ENCODE results near the gene KCNQ1. TPM values are rescaled to one million over a fixed set of nuclear protein-coding genes. Genes with fewer than 3 reads are reported as not detected.
A peak's percentile ranks its signal among the peaks of the same experiment; 100 is the strongest.

Gene KCNQ1
- total and polyA plus RNA-seq, 7 donors: 0.48 to 3.1 (median 1.1) TPM

GRCh38 chr11:2681408-2682145 lies 236.8 kb downstream of the KCNQ1 start:
- H3K4me1 ChIP-seq: peaks cover 4% of the 10 kb centered on the region
- DNase-seq (no peak), ATAC-seq (no peak)

DNA sequence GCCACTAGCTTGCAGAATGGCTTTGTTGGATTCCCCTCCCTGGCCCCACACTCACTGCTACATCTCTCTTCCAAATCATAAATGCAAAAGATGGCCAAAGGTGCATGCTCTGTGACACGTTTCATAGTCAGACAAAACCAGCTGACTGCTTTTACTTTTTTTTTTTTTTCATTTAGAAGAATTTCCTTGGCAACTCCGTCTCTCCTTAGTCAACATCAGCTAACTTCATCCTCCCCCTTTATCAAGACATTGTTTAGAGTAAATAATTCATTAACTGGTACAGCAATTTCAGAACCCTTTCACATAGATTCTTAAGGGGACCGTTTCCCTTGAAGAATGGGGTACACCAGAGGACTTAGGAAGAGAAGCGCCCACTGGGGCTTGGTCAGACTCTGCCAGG lies 239.0 kb downstream of the KCNQ1 start:
- H3K9me3 ChIP-seq: no peaks in the 10 kb centered on the region
- 84 to 88% (median 87%) methylated on average over 4 of the region's 4 CpGs for WGBS, 3 donors
- H3K27me3 ChIP-seq (ENCODE audit: insufficient read depth in 3 of 3, low read length in 2 of 3): no peaks in the 10 kb centered on the region
- ATAC-seq: no peak
- H3K4me3 ChIP-seq: no peak overlapping the region
- TF ChIP-seq CTCF (IDR thresholded peaks at IDR 0.05): no peak
- DNase-seq: no peak
- no peaks in the 10 kb centered on the region for H3K36me3 ChIP-seq (ENCODE audit: insufficient read depth in 1 of 2, low read depth in 1 of 2)
- no peaks in the 10 kb centered on the region for H3K4me1 ChIP-seq
- no peak overlapping the region for H3K27ac ChIP-seq
- intact Hi-C loops (cut with DNase I): no loop called here

More at GRCh38 chr11:2681408-2682145, 236.8 kb downstream of the KCNQ1 start:
- intact Hi-C loops (cut with DNase I): no loop called here
- H3K4me3 ChIP-seq: no peak overlapping the region
- no peak for TF ChIP-seq CTCF (IDR thresholded peaks at IDR 0.05)
- H3K27me3 ChIP-seq (ENCODE audit: insufficient read depth in 3 of 3, low read length in 2 of 3): no peaks in the 10 kb centered on the region
- no peaks in the 10 kb centered on the region for H3K36me3 ChIP-seq (ENCODE audit: insufficient read depth in 1 of 2, low read depth in 1 of 2)
- WGBS, 3 donors: 87 to 89% (median 87%) methylated on average over 5 of the region's 5 CpGs
- no peaks in the 10 kb centered on the region for H3K9me3 ChIP-seq
- no peak overlapping the region for H3K27ac ChIP-seq

DNA sequence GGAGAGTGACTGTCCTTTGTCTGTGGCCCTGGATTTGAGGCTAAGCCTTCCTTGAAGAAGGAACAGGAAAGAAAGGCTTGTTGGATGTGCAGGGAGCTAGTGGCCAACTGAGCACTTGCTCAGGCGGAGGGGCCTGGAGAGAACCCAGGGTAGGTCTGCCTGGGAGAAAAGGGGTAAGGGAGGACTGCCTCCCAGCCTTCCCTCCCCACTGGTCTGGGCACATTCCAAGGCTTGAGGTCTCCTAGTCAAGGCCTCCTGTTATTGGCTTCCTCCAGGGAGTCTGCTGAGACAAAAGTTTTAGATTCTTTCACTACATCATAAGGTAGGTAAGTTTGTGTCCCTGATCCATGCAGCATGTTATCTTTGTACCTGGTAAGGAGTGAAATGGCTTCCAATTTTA lies 239.8 kb downstream of the KCNQ1 start:
- H3K4me1 ChIP-seq: peaks cover under 1% of the 10 kb centered on the region
- no peak overlapping the region for H3K4me3 ChIP-seq
- intact Hi-C loops (cut with DNase I): no loop called here
- TF ChIP-seq CTCF (IDR thresholded peaks at IDR 0.05): no peak
- H3K27ac ChIP-seq: no peak overlapping the region
- H3K9me3 ChIP-seq: no peaks in the 10 kb centered on the region
- ATAC-seq (no peak), DNase-seq (peak in 1 of 2 donors; percentile 15)
- H3K27me3 ChIP-seq (ENCODE audit: insufficient read depth in 3 of 3, low read length in 2 of 3): no peaks in the 10 kb centered on the region
- WGBS, 3 donors: 87 to 91% (median 89%) methylated on average over 1 of the region's 1 CpG
- no peaks in the 10 kb centered on the region for H3K36me3 ChIP-seq (ENCODE audit: insufficient read depth in 1 of 2, low read depth in 1 of 2)

DNA sequence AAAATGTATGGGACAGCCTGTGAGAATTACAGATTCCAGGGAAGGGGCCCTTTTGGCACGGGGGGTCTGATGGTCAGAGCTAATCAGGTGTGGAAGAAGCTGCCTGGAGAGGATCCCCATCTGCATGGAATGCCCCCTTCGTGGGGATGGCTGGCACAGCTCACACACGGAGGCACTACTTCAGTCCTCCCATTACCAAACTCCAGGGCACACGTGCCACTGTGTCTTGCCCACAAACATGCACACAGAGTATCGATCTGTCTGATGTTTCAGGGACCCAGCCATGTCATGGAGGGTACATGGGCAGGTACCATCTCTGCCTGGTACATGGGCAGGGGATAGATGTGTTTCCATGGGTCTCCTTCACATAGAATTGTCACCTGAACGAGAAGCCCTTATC lies 240.2 kb downstream of the KCNQ1 start:
- DNase-seq (no peak), ATAC-seq (no peak)
- intact Hi-C loops (cut with DNase I): no loop called here
- no peaks in the 10 kb centered on the region for H3K9me3 ChIP-seq
- TF ChIP-seq CTCF (IDR thresholded peaks at IDR 0.05): no peak
- H3K27me3 ChIP-seq (ENCODE audit: insufficient read depth in 3 of 3, low read length in 2 of 3): no peaks in the 10 kb centered on the region
- peaks cover 5% of the 10 kb centered on the region for H3K4me1 ChIP-seq
- 72 to 80% (median 75%) methylated on average over 6 of the region's 6 CpGs for WGBS, 3 donors
- H3K4me3 ChIP-seq: no peak overlapping the region
- no peak overlapping the region for H3K27ac ChIP-seq
- no peaks in the 10 kb centered on the region for H3K36me3 ChIP-seq (ENCODE audit: insufficient read depth in 1 of 2, low read depth in 1 of 2)

Measured in psoas muscle (tissue), 8 donors.